KBM-7 (cell line): ENCODE measurements around the gene MITD1.
"Not testable (repeated sequence)": the region's sequence is repeated elsewhere in the genome, so short reads cannot be mapped to it uniquely, and the experiment has no call there.

ENCODE experiments used
- DNase-seq: peaks from one replicate; pipeline ENCODE4 v3.0.0-alpha.2; 2015
- in situ Hi-C: fragments of 300-500 bp; cut with MboI; formaldehyde crosslinking; loops from 2 replicates; pipeline ENCODE4 v1.14.3; 2020; ENCODE audit warnings: low sequenced_read_pairs, low pct_unique_long_range_greater_than_20kb, mixed read lengths

The MITD1 gene

GRCh38 chr2:99158599-99158998 lies 22.3 kb downstream of the MITD1 start:
- in situ Hi-C loops: no loop called here
- DNase-seq: no peak

- in situ Hi-C loops: no loop called here
- DNase-seq: peak; percentile 18
Measured at GRCh38 chr2:99156891-99157290, 24.0 kb downstream of the MITD1 start.

GRCh38 chr2:99154643-99155536 lies 26.0 kb downstream of the MITD1 start, which contains the start of the genes LIPT1 and TSGA10:
LIPT1 (plus strand) TSS chr2:99154967; CDS start chr2:99161958, 6,991 bp downstream.
TSGA10 (minus strand) TSS chr2:99154942; CDS start chr2:99109439, 45,503 bp downstream.
- in situ Hi-C loops: no loop called here
- peak; percentile 92 for DNase-seq

DNA sequence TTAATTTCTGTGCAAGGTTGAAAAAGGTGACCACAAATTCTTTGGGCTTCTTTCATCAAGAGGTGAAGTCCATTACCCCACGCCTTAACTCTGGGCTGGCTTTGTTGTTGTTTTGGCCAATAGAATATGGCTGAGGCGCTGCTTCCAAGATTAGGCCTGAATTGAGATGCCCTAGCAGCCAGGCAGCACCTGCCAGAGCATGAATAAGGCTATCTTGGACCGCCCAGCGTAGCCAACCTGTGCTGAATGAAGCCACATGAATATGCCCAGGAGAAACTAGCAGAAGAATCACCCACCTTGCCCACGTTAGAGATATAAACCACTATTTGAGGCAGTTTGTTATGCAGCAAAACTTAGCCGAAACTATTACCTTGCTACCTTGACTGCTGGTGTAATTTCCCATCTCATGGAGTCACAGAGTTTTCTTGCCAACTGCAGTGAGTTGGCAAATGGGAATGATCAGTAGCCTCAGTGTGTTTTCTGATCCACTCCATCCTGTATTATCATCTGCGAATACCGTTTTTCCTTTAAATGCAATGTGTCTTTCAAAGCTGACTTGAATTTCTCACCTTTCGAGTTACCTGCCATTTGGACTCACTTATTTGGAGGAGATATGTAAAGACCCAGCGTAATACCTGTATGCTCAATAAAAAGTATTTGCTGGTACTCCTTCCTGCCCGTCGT lies 26.8 kb downstream of the MITD1 start:
- DNase-seq: no peak
- in situ Hi-C loops: no loop called here

DNA sequence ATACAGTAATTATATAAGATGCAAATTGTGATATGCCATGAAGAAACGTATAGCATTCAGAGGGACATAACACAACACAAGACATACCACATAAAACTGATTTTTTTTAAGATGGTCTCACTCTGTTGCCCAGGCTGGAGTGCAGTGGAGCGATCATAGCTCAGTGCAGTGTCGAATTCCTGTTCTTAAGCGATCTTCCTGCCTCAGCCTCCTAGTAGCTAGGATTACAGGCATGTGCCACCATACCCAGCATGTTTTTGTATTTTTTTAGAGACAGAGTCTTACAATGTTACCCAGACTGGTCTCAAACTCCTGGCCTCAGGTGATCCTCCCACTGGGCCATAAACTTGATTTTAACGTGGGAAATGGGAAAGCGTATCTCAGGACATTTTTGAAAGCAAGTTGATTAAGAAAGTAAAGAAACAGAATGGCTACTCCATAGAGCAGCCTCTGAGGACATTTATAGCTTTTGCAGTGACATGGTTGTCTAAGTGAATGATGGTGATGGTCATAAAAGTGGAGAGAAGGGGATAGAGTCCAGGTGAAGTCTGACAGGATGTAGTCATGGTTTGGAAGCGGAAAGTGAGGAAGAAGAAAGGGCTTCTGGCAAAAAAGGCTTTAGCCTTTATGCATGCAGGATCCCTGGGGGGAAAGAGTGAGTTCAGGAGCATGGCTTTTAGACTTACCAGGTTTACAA lies 28.5 kb downstream of the MITD1 start:
- in situ Hi-C loops: no loop called here
- DNase-seq: no peak

DNA sequence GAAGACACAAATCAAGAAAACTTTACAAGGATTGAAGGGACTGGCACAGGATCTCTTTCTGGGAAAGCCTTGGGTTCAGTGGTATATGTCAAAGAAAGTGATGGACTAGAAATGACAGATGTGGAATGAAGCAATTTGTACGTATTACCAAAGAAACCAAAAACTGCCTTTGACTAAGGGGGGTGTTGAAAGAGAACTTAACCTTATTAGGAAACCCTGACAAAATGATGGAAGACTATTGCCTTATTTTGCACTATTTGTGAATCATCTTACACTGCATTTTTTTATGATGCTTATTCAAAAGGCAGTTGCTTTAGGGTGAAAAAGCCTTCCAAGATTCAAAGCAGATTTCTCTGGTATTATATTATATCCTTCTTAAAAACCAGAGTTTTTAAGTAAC lies 30.2 kb downstream of the MITD1 start:
- in situ Hi-C loops: no loop called here
- no peak for DNase-seq

- in situ Hi-C loops: no loop called here
- peak; percentile 94 for DNase-seq
Measured at GRCh38 chr2:99141110-99142108, 39.4 kb downstream of the MITD1 start, which contains the start of gene C2orf15. C2orf15 (plus strand) TSS chr2:99141707; CDS start chr2:99150559, 8,852 bp downstream.

- in situ Hi-C loops: no loop called here
Measured at GRCh38 chr2:99140860-99141109, 40.1 kb downstream of the MITD1 start.

GRCh38 chr2:99140056-99140859 lies 40.6 kb downstream of the MITD1 start:
- in situ Hi-C loops: no loop called here
- no peak for DNase-seq

More at GRCh38 chr2:99140860-99141109, 40.1 kb downstream of the MITD1 start:
- no peak for DNase-seq

DNA sequence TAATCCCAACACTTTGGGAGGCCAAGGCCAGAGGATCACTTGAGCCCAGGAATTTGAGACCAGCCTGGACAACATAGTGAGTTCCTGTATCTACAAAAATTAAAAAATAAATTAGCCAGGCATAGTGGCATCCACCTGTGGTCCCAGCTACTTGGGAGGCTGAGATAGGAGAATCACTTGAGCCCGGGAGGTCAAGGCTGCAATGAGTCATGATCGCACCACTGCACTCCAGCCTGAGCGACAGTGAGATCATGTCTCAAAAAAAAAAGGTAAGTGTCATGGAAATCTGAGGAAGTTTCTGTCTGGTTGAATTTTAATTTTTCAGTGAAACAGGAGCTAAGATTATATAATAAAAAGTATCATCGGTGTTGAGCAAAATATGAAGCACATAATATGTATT lies 41.9 kb downstream of the MITD1 start:
- in situ Hi-C loops: no loop called here
- DNase-seq: no peak

GRCh38 chr2:99135044-99135556 lies 45.8 kb downstream of the MITD1 start:
- in situ Hi-C loops, DNase-seq: not testable (repeated sequence)

GRCh38 chr2:99127981-99128380 lies 52.9 kb downstream of the MITD1 start:
- no peak for DNase-seq
- in situ Hi-C loops: no loop called here
